CD1c-positive myeloid dendritic cell (primary cell): ENCODE results near the gene SERPINB7.

Source experiments
- DNase-seq: peaks from one replicate; pipeline ENCODE4 v3.0.0-alpha.2; 2016; ENCODE audit errors: extremely low spot score

SERPINB7 gene

DNA sequence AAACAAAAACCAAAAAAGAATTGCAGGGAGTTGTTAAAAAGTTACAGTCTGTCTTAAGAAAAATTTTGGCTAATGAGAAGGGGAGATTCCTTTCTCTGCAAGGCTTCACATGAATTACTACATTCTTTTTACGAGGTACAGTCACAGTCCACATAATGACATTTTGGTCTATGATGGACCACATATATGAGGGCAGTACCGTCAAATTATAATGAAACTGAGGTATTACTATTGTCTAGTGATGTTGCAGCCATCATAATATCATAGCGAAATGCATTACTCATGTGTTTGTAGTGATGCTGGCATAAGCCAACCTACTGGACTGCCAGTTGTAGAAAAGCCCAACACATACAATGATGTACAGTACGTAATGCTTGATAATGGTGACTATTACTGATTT lies 12.5 kb downstream of the SERPINB7 start:
- no peak for DNase-seq

GRCh38 chr18:63788447-63789096 lies 13.4 kb downstream of the SERPINB7 start:
- DNase-seq, result peak; percentile 61

DNA sequence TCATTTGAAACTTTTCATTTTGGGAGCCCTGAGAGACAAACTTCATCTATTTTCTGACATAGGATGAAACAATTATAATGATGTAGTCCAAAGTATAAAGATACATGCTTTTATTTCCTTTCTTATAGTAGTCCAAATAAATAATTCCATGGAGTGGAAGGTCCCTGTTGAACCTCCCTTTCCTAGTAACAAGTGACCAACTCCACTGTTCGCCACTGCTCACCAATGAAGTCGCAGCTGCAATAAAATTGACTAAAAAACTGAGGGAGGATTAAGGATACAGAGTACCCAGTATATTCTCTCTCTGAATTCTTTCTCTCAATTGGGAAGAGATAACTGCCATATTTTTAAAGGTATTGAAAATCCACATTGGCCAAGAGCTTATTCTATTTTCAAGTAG lies 14.1 kb downstream of the SERPINB7 start:
- no peak for DNase-seq

- no peak for DNase-seq
Measured at GRCh38 chr18:63795606-63796005, 20.4 kb downstream of the SERPINB7 start.

DNA sequence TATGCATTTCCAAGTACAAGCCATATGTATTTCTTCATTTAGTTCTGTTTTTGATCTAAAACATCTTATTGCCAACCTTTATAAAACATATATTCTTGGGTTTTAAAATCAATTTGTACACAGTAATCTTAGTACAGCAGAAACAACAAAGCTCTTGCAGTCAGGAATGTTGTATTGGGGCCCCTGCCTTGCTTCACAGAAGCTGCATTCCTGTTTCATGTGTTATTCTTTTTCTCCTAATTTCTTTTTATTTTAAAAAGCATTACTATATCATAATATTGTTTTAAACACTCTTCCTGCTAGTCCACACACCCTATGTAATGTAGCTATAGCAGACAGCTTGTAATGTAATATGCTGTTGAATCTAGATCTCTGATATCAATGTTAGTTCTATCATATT lies 24.0 kb downstream of the SERPINB7 start:
- no peak for DNase-seq

DNA sequence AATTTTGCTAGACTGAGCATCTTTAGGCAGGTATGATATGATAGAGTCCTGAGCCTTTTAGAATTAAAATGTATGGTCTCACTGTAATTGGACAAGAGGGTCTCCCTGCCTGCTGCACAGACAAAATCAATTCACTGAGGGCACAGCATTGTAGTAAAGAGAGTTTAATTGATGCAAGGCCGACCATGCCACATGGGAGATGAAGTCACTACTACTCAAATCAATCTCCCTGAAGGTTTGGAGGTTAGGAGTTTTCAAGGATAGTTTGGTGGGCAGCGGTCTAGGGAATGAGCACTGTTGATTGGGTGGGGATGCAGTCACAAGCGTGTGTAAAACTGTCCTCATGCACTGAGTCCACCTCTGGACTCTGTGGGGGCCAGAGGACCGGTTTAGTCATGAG lies 26.1 kb downstream of the SERPINB7 start:
- no peak for DNase-seq

DNA sequence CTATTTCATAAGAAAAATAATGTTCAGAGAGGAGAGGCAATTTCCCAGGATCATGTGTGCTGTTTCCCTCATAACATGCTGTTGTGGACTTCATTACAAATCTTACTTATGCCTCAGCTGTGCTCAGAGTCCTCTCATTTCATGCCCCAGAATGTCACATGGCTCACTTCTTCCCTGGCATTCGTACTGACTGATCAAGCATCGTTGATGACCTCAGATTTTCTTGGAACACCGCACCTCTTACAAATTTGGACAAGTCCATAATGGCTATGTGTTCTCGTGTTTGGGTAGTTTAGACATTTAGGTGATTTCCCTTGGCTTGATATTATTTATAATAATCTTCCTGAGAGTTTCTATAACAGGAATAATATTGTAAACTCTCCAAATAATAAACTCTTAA lies 32.9 kb downstream of the SERPINB7 start:
- no peak for DNase-seq

DNA sequence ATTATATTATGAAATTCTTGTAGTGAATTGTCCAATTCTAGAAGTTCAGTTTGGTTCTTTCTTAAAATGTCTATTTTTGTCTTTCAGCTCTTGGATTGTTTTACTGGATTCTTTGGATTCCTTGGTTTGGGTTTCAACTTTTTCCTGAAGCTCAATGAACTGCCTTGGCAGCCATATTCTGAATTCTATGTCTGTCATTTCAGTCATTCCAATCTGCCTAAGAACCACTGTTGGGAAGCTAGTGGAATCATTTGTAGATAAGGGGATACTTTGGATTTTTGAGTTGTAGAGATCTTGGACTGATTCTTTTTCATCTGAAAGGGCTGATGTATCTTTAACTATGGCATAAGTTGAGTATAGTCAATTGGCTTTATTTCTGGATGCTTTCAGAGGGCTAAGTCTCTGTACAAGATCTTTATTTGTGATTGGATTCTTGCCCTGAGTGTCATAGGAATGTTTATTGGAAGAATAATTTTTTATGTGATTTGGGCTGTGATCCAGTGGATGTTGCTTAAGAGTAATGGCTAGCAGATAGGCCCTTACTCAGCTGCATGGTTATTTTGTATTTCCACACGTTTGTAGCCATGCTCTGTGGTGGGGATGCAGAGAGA lies 42.3 kb downstream of the SERPINB7 start:
- DNase-seq, result no peak

- DNase-seq, result no peak
Measured at GRCh38 chr18:63818212-63818611, 43.0 kb downstream of the SERPINB7 start.

DNA sequence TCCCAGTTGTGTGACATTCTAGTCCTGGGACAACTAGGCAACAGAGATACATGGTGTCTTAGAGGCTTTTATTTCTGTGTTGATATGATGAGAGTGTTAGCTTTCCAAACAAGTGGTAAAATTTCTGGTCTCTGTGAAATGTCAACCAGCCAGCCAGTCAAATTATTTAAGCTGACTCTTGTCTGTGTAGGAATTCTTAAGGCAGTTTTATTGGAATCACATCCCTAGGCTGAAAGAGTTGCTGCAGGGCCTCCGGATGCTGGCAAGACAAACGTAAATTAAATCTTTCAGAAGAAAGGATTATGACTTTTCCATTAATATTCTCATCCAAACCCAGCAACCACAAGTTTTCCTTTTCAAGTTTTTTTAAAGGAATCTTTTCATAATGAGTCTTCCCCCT lies 44.6 kb downstream of the SERPINB7 start:
- no peak for DNase-seq

DNA sequence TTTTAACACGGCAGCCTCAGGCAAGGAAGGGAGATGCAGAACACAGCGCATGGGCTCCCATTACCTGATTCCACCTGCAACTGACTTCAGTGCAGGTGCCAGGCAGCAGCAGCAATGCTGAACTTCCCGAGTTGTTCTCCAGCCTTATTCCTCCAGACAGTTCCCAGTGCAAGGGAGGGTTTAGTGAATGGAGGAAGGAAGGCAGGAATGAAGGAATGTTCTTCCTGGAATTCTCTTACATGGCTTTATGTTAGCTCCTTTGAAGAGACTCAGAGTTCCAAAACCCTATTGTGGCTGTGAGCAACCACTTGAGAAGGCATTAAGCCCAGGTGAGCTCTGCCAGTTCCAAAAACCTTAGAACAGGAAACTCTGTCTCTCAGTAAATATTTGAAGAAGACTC lies 45.5 kb downstream of the SERPINB7 start:
- DNase-seq, result no peak

DNA sequence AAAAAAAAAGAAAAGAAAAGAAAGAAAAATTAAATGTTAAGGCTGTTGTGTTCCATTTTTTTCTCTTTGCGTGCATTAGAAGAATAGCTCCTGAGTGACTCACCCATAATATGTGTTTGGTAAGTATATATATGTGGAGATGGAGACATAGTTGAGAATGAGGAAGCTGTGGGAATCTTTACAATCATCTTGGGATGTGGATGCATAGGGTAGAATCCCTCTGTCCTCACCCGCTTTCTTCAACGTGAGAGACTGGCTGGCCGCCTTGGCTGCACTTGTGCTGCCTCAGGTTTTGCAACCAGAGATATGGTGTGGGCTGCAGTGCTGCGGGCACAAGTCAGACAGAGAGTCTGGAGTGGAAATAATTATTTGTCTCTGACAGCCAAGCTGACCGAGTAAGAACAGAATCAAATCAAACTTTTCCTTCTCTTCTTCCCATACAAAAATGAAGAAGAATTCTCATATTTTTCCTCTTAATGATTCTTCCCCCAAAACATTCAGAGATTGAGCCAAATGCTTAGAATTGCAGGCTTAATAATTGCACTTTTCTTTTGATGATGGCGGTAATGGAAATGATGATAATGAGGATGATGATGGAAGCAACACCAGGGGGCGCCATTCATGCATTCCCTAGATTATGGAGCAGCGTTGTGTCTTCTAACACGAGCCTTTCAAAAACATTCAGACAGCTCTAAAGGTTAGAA lies 48.5 kb downstream of the SERPINB7 start:
- DNase-seq, result peak; percentile 47

DNA sequence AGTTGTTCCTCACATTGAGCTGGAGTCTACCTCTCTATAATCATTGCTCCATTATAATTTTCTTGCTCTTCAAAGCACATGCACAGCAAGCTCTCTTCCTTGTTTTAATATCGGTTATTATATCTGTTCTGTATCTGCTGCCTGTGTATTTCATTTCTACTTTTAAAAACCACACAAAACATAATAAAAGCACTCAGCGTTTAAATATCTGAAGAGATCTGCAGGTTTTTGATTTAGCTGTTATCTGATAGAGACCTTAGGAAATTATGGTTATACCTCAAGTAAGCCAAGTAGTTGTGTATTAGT lies 49.0 kb downstream of the SERPINB7 start:
- no peak for DNase-seq

- DNase-seq, result no peak
Measured at GRCh38 chr18:63828120-63828519, 52.9 kb downstream of the SERPINB7 start.

DNA sequence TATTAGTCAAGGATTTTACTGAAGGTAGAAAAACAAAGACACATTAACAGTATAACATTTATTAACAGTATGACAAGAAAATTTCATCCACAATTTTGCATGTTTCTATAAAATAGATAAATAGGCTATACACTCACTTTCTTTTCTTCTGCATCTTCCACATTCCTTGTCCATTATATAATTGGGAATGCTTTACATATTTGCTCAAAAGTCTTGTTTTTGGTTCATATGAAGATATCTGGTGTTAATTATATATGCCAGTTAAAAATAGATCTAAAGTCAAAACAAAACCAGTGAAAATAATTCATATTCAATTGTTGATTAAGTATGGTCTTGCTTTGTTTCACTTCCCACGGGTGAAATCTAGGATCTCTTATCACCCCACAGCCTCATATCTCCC lies 53.4 kb downstream of the SERPINB7 start:
- no peak for DNase-seq

DNA sequence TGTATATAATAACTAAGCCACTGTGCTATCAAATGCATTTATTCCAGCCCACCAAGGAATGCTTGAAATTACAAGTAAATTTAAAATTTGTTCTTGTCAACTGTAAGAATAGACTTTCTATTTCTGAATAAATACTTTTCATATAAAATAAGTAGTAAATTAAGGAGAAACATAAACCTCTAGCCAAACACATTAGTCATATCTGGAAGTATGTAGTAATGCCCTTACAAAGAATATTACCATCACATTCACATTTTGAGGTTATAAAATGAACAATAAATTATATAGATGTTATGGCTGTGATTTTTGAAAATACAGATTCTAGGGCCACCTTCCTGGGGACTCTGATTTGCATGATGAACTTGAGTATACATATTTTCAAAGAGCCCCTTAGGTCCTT lies 54.7 kb downstream of the SERPINB7 start:
- no peak for DNase-seq

GRCh38 chr18:63831080-63831788 lies 56.0 kb downstream of the SERPINB7 start:
- DNase-seq, result peak; percentile 39

- no peak for DNase-seq
Measured at GRCh38 chr18:63832470-63832869, 57.3 kb downstream of the SERPINB7 start.

- no peak for DNase-seq
Measured at GRCh38 chr18:63834471-63835113, 59.4 kb downstream of the SERPINB7 start.

DNA sequence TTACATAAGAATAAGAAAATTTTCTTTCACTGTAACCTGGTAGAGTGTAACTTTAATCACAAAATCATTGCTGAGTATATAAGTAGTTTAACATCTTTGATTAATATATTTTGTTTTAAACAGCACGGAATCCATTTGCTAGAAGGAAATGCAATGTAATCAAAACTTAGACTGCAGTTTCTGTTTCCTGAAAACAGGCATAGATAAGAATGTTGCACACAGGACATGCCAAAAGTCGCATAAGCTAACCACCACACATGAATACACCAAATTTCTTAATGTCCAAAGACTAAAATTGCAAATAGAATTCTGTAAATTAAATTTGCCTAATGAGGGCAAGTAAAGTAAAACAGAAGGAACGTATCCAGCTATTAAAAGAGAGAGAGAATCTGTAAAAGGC lies 61.2 kb downstream of the SERPINB7 start:
- no peak for DNase-seq

- no peak for DNase-seq
Measured at GRCh38 chr18:63837590-63837989, 62.4 kb downstream of the SERPINB7 start.

DNA sequence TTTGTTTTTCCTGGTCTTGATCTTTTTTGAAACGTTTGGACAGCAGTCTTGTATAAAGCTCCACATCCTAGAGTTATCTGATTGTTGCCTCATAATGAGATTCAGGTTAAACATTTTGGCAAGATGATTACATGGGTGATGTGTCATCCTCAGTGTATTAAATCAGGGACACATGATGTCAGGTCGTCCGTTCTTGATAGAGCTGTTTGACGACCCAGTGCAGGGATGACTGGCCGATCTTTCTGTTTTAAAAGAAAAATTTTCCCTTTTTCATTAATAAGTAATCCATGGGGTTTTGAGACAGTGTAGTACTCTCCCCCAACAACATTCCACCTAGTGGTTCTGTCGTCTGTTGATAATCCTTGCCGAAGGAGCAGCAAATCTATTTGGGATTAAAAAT lies 67.8 kb downstream of the SERPINB7 start:
- DNase-seq, result no peak
